Smooth muscle cell (in vitro differentiated cells): Measurements from ENCODE around the gene STXBP6. TPM values are rescaled to one million over a fixed set of nuclear protein-coding genes. Genes with fewer than 3 reads are reported as not detected.

Experiments used
- DNase-seq: peaks from one replicate; lab custom pipeline; 2025; ENCODE audit not compliant: unreplicated experiment; lab: John Stamatoyannopoulos, UW
- H2AFZ ChIP-seq: fragments of 200-600 bp; sonication (generic); 2 replicates; pipeline ENCODE4 v1.6.0; 2016; ENCODE audit warnings: antibody characterized with exemption, low read depth, mild to moderate bottlenecking
- H3F3A ChIP-seq: fragments of 200-600 bp; sonication (generic); 2 replicates; pipeline ENCODE4 v1.6.0; 2017; ENCODE audit warnings: antibody characterized with exemption, low read depth
- H3K27ac ChIP-seq: fragments of 200-600 bp; sonication (generic); 2 replicates; pipeline ENCODE4 v1.5.1; 2016; ENCODE audit warnings: low read depth, mild to moderate bottlenecking
- H3K27me3 ChIP-seq: fragments of 200-600 bp; sonication (generic); 2 replicates; pipeline ENCODE4 v1.6.1; 2016; ENCODE audit warnings: low read depth, mild to moderate bottlenecking
- H3K36me3 ChIP-seq: fragments of 200-600 bp; sonication (generic); 2 replicates; pipeline ENCODE4 v1.5.1; 2016; ENCODE audit warnings: low read depth
- H3K4me1 ChIP-seq: fragments of 200-600 bp; sonication (generic); 2 replicates; pipeline ENCODE4 v1.5.1; 2016; ENCODE audit warnings: low read depth
- H3K4me2 ChIP-seq: fragments of 200-600 bp; sonication (generic); 2 replicates; pipeline ENCODE4 v1.6.0; 2016; ENCODE audit warnings: mild to moderate bottlenecking
- H3K4me3 ChIP-seq: fragments of 200-600 bp; sonication (generic); 2 replicates; pipeline ENCODE4 v1.5.1; 2016; ENCODE audit warnings: mild to moderate bottlenecking
- H3K79me2 ChIP-seq: fragments of 200-600 bp; sonication (generic); 2 replicates; pipeline ENCODE4 v1.6.0; 2016; ENCODE audit warnings: low read depth, mild to moderate bottlenecking
- H3K9ac ChIP-seq: fragments of 200-600 bp; sonication (generic); 2 replicates; pipeline ENCODE4 v1.6.0; 2016; ENCODE audit warnings: low read depth
- H3K9me3 ChIP-seq: fragments of 200-600 bp; sonication (generic); replicated peaks from 2 replicates; pipeline ENCODE4 v1.5.1; 2016; ENCODE audit warnings: low read depth
- H4K20me1 ChIP-seq: fragments of 200-600 bp; sonication (generic); 2 replicates; pipeline ENCODE4 v1.6.0; 2016; ENCODE audit warnings: low read depth
- WGBS: methylation state at CpG from one replicate; pipeline ENCODE4 v1.1.7; 2016; ENCODE audit warnings: low lambda C conversion rate; 5-methylcytosine and 5-hydroxymethylcytosine counted together
- polyA plus RNA-seq: library from polyadenylated mRNA; unstranded; fragments of >200 nt; fragmentation: Nextera tagmentation; extraction: Ambion mirVana; gene quantifications from 2 replicates; pipeline ENCODE4 v1.2.1, GENCODE V29; 2016
- total RNA-seq: library from RNA; depleted of rRNA; stranded (reverse); fragments of >200 nt; gene quantifications from 2 replicates; pipeline ENCODE4 v1.2.3, GENCODE V29; 2014
- TF ChIP-seq, protein P1 (sequence below): fragments of 200-600 bp; sonication (generic); IDR thresholded peaks from 2 replicates; pipeline ENCODE4 v1.5.1; 2017; ENCODE audit warnings: borderline replicate concordance, mild to moderate bottlenecking, antibody characterized with exemption; ENCODE audit not compliant: insufficient read depth, poor library complexity, severe bottlenecking

STXBP6 gene
- total and polyA plus RNA-seq, 2 experiments from 2014 or later = 144 to 170 TPM

DNA sequence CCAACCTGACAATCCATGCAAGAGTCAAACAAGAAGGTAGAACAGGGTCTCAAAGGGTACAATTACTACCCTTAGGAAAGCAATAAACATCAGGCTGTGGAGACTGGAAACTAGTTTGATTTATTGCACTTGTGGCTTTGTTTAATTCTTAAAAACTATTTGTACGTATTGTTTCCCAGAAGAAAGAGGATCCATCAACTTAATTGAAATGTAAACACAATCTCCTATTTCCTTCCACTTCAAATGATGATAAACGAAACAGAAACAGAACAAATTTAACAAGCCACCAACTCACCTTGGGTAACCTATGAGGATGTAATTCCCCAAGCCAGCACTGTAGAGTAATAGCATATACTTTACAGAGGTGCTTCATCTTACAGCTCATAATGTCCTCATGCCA lies 8.0 kb downstream of the STXBP6 start:
- Histone ChIP-seq H3K79me2 (peaks cover 99% of the 10 kb centered on the region), H3K4me3 (no peak overlapping the region), H4K20me1 (peaks cover 94% of the 10 kb centered on the region), H3K4me2 (peak overlapping the region; percentile 55), H3K36me3 (no peaks in the 10 kb centered on the region), H3K9me3 (no peaks in the 10 kb centered on the region), H3K27me3 (no peaks in the 10 kb centered on the region), H3K4me1 (peaks cover 18% of the 10 kb centered on the region), H3K27ac (peak overlapping the region; percentile 9), H3K9ac (no peak overlapping the region), H2AFZ (no peak overlapping the region), H3F3A (peaks cover 18% of the 10 kb centered on the region)
- WGBS = 63% methylated on average over 2 of the region's 2 CpGs
- DNase-seq = no peak
- TF ChIP-seq, protein P1, sequence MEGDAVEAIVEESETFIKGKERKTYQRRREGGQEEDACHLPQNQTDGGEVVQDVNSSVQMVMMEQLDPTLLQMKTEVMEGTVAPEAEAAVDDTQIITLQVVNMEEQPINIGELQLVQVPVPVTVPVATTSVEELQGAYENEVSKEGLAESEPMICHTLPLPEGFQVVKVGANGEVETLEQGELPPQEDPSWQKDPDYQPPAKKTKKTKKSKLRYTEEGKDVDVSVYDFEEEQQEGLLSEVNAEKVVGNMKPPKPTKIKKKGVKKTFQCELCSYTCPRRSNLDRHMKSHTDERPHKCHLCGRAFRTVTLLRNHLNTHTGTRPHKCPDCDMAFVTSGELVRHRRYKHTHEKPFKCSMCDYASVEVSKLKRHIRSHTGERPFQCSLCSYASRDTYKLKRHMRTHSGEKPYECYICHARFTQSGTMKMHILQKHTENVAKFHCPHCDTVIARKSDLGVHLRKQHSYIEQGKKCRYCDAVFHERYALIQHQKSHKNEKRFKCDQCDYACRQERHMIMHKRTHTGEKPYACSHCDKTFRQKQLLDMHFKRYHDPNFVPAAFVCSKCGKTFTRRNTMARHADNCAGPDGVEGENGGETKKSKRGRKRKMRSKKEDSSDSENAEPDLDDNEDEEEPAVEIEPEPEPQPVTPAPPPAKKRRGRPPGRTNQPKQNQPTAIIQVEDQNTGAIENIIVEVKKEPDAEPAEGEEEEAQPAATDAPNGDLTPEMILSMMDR = no peak

DNA sequence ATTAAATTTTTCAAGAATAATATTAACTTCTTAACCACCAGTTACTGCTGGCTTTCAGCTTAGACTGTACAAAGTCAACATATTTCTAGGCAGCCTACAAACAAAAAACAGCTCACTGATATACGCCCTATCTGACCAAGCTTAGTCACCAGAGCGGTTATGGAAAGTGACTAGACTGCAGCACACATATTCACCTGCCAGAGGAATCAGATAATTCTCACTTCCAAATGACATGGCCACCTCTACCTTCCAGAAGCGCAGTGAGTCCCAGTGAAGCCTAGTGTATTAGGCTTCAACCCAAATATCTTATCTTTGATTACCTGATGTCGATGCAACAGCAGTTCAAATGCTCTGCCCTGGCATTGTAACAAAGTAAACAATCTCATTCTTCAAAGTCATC lies 8.5 kb downstream of the STXBP6 start:
- Histone ChIP-seq H3K27me3 (no peaks in the 10 kb centered on the region), H3K4me1 (peaks cover 18% of the 10 kb centered on the region), H3K4me2 (peak overlapping the region; percentile 55), H3K36me3 (no peaks in the 10 kb centered on the region), H3K79me2 (peaks cover 99% of the 10 kb centered on the region), H3F3A (peaks cover 18% of the 10 kb centered on the region), H3K4me3 (no peak overlapping the region), H2AFZ (no peak overlapping the region), H3K9ac (no peak overlapping the region), H3K27ac (peak overlapping the region; percentile 9), H4K20me1 (peaks cover 94% of the 10 kb centered on the region), H3K9me3 (no peaks in the 10 kb centered on the region)
- DNase-seq = no peak
- 63% methylated on average over 4 of the region's 4 CpGs for WGBS
- TF ChIP-seq, protein P1 = no peak

DNA sequence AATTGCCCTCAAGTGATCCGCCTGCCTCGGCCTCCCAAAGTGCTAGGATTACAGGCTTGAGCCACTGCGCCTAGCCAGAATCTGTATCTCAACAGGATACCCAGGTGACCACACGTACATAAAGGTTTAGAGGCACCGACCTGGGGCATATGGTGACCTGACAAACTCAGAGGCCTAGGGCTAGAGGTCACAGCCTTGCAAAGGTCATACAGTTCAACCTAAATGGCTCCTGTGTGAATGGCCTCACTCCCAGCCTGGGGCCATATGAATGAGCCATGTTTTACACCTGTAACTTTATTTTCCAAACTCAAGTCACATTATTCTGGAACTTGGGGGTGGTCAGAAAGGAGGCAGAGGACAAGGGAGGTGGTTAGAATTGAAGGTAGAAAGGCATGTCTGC lies 10.0 kb downstream of the STXBP6 start:
- H4K20me1 ChIP-seq = peaks cover 94% of the 10 kb centered on the region
- peaks cover 18% of the 10 kb centered on the region for H3K4me1 ChIP-seq
- no peak overlapping the region for H3K4me3 ChIP-seq
- no peaks in the 10 kb centered on the region for H3K36me3 ChIP-seq
- H3K9ac ChIP-seq = no peak overlapping the region
- H2AFZ ChIP-seq = no peak overlapping the region
- peaks cover 14% of the 10 kb centered on the region for H3F3A ChIP-seq
- no peaks in the 10 kb centered on the region for H3K9me3 ChIP-seq
- WGBS = 100% methylated on average over 5 of the region's 5 CpGs
- peaks cover 98% of the 10 kb centered on the region for H3K79me2 ChIP-seq
- H3K27ac ChIP-seq = no peak overlapping the region
- TF ChIP-seq, protein P1 = no peak
- no peak for DNase-seq
- no peaks in the 10 kb centered on the region for H3K27me3 ChIP-seq
- no peak overlapping the region for H3K4me2 ChIP-seq

DNA sequence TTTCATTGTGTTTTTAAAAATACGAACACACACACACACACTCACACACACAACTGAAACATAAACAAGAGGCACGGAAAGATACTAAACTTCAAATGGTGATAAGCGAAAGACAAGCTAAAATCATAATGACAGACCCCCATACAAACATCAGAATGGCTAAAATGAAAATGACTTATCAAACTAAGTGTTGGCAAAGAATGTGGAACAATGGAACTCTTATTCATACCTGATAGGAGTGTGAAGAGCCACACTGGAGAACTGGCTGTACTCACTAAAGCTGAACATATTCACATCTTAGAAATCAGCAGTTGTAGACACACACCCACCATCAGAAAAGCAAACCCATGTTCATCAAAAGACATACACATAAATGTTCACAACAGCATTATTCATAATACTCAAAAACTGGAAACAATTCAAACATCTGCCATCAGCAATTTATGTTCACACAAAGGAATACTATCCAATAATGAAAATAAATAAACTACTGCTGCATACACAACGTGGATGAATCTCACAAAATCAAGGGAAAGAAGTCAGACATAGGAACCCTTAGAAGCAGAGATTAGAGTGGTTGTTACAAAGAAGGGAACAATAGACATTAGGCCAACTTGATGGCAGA lies 11.8 kb downstream of the STXBP6 start:
- 80% methylated on average over 4 of the region's 4 CpGs for WGBS
- H3K79me2 ChIP-seq = peaks cover 98% of the 10 kb centered on the region

More for the DNA sequence above, 11.8 kb downstream of the STXBP6 start:
- H3K4me3 ChIP-seq = no peak overlapping the region
- H3K9ac ChIP-seq = no peak overlapping the region
- H2AFZ ChIP-seq = no peak overlapping the region
- H3F3A ChIP-seq = peaks cover 13% of the 10 kb centered on the region
- no peaks in the 10 kb centered on the region for H3K36me3 ChIP-seq
- peaks cover 94% of the 10 kb centered on the region for H4K20me1 ChIP-seq
- peaks cover 15% of the 10 kb centered on the region for H3K4me1 ChIP-seq
- no peaks in the 10 kb centered on the region for H3K9me3 ChIP-seq
- H3K27me3 ChIP-seq = no peaks in the 10 kb centered on the region
- peak overlapping the region; percentile 10 for H3K27ac ChIP-seq
- TF ChIP-seq, protein P1 = no peak
- no peak overlapping the region for H3K4me2 ChIP-seq
- no peak for DNase-seq
